ENCODE results near the gene RANBP3L. TPM values are rescaled to one million over a fixed set of nuclear protein-coding genes. Genes with fewer than 3 reads are reported as not detected.
"Not testable (repeated sequence)": the region's sequence is repeated elsewhere in the genome, so short reads cannot be mapped to it uniquely, and the experiment has no call there.

The RANBP3L gene
- total RNA-seq, 1 experiment from 2014 or later, result not detected

DNA sequence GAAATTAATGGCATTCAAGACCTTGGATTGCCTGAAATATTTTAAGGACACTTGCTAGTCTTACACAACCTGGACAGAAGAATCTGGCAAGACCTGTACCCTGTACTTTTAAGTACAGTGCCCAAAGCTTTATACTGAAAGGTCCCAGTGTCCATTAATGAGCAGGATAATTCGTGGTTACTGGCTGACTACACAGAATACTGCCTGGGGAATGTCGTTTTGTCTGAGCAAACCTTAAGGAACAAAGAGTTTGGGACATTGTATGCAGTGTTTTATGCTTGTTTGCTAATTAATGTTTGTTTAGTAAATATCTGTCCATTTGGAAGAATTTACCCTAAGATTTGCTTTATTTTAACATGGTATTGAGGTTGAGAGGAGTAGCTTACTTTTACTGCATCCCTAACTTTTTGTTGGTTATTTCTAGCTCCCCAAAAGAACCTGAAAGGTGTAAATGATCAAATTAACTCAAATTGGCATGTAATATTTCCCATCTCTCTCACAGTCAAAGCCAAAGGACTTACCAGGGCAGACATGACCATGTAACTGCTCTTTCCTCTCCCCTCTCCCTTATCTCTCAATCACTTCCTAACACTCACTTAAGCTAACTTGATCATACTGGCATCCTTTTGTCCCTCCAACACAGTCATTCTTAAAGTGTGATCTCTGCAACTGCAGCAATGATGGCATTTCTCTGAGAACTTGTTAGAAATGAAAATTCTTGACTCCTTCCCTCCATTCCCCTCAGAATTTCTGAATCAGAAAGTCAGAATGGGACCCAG, 15.7 kb downstream of the RANBP3L start:
- DNase-seq (ENCODE audit: low read depth), result no peak

DNA sequence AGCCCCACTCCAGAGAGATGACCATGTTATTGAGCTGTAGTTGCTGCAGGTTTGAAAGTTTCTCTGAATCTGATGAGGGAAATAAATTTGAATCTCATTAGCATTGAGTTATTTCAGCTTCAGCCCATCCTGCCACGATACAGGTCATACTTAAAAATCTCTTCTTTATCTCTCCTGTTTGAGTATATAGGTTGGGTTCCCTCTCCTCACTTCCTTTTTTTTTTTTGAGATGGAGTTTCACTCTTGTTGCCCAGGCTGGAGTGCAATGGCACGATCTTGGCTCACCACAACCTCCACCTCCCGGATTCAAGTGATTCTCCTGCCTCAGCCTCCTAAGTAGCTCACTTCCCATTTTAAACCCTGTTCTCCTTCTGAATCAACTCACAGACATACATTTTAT, 17.9 kb downstream of the RANBP3L start:
- not testable (repeated sequence) for DNase-seq (ENCODE audit: low read depth)

DNA sequence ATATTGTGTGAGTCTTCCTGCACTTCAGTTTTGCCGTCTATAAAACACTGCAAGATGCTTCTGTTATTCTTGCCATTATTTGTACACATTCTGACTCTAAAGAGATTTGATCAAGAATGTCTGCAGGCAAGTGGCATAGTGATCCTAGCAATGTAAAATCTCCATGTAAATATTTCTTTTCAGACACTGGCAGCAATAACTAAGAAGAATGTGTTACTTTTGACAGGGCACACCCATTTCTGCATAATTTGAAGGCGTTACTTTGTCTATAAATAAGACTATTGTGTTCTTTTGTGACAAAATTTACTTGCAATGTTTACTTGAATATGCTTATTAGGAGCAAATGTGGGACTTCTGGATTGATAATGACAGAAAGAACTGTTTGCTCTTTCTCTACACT, 20.1 kb downstream of the RANBP3L start:
- DNase-seq (ENCODE audit: low read depth), result no peak

DNA sequence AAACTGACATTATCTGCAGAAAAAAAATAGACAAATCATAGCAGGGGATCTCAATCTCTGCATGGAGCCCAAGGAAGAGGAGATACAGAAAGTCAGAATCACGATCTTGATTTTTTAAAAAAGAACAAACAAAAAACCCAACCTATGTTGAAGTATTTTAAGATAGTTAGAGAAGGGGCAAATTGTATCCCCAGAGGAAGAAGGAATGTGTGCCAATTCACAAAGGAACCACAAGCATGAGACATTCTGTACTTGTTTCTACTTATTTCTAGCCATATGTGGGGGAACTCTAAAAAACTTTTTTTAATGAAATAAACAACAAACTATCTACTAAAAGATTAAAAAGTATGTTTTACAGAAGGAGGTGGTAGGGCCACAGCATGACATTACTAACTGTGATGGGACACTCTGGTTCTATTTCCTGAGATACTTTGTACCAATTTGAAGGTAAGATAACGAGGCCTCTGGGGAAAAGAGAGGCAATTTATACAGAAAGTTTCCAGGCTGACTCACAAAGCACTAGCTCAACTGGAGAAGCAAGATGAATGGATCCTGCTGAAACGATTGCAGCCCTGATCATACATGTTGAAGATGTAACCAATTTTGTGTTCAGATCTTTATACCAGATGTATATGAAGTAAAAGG, 22.5 kb downstream of the RANBP3L start:
- peak; percentile 21 for DNase-seq (ENCODE audit: low read depth)

DNA sequence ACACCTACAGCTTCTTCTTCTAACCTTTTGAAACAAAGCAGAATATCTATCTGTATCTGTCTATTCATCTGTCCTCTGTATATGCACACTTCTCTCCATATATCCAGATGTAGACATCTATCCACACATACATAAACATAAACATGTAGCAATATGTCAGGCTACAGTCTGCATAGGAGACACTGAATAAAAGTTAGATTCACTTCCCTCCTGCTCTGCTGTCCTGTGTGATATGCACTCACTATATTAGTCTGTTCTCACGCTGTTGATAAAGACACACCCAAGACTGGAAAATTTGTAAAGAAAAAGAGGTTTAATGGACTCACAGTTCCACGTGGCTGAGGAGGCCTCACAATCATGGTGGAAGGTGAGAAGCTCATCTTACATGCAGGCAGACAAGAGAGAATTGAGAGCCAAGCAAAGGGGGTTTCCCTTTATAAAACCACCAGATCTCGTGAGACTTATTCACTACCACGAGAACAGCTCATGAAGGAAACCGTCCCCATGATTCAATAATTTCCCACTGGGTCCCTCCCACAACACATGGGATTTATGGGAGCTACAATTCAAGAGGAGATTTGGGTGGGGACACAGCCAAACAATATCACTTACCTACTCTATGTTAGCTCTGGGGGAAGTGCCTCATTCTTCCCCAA, 24.1 kb downstream of the RANBP3L start:
- DNase-seq (ENCODE audit: low read depth), result no peak

DNA sequence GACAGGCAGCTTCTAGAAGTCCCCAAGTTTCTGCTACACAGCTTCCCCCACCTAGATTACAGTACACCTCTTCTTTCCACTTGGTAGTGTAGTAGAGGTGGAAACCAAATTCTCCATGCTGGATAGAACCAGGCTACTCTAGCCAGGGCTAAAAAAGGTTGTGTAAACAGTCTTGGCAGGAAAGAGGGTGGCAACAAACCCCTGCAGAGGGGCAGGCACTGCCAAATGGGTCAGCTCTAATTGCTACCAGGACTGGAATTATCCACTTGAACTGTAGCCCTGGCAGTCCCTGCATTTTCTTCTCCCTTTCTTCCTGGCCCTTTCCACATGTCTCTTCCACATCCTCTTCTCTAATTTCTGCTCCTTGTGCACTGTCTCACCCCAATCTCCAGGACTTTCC, 24.8 kb downstream of the RANBP3L start:
- DNase-seq (ENCODE audit: low read depth), result no peak

DNA sequence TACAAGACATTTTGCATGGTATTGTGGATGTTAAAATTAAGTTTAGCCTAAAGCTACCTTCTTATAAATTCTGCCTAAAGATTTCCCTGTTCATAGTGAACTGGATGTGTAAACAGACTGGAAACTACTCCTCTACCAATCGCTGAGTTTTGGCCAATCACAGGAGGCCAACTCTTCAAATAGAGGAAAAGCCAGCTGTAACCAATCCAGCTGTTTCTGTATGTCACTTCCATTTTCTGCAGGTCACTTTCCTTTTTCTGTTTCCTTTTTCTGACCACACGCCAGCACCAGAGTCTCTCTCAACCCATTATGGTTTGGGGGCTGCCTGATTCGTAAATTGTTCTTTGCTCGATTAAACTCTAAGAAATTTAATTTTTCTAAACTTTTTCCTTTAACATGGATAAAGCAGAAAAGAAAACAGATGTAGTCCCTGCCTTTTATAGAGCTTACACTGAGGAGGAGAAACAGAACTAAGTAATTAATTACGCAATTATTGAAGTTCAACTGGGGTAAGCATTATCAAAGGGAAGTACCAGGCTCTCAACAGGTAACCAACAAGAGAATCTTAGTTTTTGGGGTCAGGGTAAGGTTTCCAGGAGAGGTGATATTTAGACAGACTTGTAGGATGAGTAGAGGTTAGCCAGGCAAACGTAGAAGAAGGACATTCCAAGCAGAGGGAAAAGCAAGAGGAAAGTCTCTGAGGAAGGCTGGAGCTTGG, 27.7 kb downstream of the RANBP3L start:
- no peak for DNase-seq (ENCODE audit: low read depth)

DNA sequence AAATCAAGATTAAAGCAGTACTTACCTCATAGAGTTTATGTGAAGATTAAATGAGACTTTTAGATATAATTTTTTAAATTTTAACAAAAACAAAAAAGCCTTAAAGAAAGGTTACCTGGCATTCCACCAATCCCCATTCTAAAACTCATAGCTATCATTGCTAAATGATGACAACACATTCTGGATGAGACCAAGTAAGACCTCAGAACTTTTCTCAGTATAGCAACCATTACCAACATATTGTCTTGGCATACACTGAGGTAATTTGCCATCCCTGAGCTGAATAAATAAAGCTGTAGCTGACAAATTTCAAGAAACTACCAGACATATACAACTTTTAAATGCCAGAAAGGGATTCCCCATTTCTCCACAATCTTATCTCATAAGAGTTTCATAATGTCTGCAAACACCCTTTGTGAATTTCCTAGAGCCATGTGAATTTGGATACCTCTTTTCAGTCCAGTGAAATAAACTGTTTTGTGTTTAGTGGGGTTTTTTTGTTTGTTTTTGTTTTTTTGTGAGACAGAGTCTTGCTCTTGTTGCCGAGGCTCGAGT, 29.5 kb downstream of the RANBP3L start:
- no peak for DNase-seq (ENCODE audit: low read depth)

DNA sequence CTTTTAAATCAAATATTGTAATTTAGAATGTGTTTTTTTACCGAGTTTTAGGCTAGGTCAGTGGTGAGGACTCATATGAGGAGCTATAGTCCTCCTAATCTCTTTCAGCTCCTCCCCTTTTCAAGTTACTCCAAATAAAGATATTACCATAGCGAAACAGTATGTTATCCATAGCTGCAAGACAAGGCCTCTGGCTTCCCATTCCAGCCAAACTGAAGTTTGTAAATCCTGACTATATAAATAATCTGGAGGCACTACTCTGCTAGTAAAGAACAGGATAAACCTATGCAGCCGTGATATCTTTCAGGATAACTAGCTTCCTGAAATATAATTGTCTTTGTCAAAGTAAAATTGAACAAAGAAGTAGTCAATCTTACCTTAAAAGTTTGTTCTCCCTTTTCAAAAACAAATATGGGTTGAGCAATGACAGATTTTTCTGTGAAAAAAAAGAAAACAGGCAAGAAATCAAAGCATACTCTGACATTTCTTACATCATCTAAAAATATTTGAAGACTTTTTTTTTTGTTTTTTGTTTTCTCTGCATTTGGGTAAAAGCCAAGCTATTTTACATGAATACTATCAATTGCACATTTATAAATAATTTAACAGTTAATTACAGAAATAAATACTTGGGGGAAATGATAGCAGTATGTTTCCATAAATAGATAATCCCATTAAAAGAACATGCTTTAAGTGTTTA, 30.7 kb downstream of the RANBP3L start:
- no peak for DNase-seq (ENCODE audit: low read depth)

DNA sequence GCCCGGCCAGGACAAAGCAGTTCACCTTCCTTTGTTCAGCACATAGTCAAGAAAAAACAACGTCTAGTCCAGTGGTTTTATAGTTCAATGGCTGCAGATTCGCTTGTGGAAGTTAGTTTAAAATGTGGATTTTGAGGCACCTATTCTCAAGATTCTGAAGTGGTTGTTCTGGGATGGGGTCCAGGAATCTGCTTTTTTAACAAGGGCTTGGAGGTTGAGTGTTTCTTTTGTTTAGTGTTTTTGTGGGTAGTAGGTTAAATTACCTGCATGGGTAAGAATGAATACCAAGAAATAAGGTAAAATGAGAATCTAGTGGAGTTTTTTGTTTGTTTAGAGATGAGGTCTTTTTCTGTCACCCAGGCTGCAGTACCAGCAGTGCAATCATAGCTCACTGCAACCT, 31.5 kb downstream of the RANBP3L start:
- no peak for DNase-seq (ENCODE audit: low read depth)

DNA sequence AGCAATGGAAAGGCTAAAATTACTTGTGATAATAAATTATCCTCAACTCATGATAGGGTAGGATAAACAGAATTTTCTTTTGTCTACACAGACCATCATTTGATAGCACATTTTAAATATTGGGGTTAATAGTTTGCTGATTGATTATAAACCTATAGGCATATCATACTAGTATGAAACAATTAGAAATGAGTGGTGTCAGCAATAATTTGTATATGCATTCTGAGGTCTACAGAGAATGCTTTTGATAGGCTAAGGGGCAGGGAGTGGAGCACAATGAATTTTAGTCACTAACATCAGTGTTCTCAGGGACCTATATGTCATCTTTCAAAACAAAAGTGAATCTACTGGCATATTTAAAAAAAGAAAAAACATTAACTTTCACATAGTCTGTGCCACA, 32.2 kb downstream of the RANBP3L start:
- no peak for DNase-seq (ENCODE audit: low read depth)

DNA sequence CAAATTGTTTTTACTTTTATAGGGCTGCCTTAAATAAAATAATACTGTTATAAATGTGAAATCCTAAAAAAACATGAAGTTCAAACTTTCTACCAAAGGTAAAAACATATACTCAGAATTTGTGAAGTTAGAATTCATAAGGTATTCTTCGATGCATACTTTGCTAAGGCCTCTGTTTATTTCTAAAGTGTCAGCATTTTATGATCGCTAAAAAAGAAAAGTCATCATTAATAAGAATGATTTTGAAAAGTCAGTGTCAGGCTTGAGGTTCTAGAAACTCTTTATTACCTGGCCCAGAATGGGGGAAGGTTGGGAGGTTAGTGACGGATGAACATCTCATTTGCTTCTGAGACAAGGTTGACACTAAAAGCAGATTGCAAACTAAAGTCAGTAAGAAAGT, 33.8 kb downstream of the RANBP3L start:
- no peak for DNase-seq (ENCODE audit: low read depth)

DNA sequence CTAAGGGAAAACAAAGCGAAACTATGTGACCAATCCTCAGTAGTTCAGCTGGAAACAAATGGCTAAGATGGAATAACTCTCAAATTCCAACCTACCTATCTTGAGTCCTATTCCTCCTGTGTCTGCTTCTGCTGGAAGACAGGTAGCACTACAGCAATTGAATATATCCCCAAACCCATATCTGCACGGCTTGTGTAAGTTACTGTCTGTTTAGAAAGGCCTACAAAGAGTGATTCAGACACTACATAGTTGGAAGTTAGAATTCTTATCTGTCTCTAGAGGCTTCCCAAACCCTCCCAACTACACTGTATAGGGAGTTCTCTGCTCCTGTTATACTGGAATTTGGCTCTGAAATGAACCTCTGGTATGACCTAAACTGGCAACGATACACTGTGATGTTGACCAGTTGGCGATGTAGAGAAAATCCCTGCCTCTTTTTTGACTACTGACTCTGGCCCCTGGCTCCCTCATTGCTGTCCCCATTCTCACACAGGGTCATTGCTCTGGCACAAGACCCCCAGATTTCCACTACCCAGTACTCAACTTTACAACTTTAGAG, 37.4 kb downstream of the RANBP3L start:
- no peak for DNase-seq (ENCODE audit: low read depth)

DNA sequence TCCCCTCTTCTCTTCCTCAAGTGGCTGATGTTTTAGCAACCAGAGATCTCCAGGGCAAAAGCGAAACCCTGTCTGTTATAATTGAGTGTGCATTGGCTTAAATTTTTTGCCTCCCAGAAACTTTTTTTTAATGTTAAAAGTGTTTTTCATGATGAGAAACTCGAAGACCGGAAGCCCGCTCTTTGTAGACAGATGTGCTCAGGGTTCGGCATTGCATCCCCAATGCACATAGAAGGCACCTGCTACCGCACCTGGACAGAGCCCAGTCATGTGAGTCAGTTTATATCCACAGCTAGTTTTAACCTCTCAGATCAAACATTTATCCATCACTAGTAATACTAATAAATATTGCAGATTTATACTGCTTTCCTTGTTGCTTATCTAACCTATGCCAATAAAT, 40.5 kb downstream of the RANBP3L start:
- no peak for DNase-seq (ENCODE audit: low read depth)

DNA sequence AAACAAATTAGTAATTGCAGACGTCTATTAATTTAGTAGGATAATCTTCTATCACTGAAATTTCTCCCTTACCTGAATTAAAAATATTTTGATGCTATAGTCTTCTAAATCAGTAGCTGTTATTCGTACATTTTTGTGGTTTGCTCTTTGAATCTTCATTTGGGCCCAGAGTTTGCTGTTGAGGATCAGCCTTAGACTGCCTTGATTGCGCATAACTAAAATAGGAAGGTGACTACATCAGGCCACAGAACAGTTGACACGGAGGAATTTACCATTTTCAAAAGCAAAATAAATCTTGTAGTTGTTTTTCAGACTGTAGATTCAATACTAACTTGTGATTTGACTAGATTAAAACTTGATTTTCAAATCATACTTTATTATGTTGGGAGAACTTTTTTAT, 48.1 kb downstream of the RANBP3L start:
- no peak for DNase-seq (ENCODE audit: low read depth)

DNA sequence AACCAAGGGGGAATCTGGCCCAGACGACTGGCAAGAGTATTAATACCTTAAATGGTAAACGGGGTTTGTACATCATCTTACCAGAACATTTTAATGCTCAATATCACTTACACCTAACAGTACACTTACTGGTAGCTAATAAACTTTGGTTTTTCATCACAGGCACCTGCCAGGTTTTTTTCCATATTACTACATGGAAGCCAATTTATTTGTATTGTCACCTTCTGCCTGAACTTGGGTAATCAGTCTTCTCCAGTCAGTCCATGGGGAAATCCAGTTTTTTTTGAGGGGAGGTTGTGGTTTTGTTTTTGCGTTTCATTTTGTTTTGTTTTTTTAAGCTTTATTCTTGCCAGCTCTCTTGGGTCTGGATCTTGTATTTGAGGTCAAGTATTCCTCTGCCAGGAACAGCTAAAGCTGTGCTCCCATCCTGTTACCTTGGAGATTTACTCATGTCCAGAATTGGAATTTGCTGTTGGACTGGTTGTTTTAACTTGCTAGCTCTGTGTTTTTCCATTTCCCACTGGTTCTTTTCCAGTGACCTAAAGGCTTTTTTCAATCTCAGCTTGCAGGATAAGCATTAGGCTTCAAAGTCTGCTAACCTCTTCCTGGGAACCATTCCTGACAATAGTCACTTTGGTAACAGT, 48.9 kb downstream of the RANBP3L start:
- no peak for DNase-seq (ENCODE audit: low read depth)

DNA sequence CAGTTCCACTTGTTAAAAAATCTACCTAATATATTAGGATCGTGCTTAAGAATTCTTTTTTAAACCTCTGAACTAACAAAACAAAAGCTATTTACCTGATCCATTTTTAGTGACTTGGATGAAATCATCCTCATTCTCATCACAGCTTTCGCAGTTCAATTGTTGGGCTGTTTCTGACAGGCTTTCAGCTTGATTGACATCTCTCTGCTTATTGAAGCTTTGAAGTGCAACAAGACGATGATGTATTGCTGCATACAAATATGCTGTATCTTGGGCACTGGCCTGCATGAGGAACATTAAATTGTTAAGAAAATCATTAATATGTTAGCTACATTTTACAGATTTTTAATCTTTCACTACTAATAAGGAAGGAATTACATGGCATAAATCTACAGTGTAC, 50.5 kb downstream of the RANBP3L start:
- DNase-seq (ENCODE audit: low read depth), result no peak

DNA sequence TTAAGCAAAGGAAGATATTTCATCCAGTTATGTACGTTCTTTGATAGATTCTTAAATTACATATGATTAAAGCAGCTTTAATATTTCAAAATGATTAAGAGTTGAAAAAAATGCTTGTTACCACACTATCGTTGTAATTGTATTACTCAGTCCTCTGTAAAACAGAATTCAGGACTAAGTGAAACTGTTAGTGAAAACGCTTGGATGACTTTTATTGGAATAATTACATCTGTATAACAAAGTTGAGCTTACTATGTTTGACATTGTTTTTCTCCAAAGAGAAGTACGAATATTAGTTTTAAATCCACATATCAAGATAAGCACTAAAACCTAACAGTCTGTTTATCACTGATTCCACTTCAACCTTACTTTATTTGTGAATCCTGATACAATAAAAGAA, 51.3 kb downstream of the RANBP3L start:
- DNase-seq (ENCODE audit: low read depth), result no peak

DNA sequence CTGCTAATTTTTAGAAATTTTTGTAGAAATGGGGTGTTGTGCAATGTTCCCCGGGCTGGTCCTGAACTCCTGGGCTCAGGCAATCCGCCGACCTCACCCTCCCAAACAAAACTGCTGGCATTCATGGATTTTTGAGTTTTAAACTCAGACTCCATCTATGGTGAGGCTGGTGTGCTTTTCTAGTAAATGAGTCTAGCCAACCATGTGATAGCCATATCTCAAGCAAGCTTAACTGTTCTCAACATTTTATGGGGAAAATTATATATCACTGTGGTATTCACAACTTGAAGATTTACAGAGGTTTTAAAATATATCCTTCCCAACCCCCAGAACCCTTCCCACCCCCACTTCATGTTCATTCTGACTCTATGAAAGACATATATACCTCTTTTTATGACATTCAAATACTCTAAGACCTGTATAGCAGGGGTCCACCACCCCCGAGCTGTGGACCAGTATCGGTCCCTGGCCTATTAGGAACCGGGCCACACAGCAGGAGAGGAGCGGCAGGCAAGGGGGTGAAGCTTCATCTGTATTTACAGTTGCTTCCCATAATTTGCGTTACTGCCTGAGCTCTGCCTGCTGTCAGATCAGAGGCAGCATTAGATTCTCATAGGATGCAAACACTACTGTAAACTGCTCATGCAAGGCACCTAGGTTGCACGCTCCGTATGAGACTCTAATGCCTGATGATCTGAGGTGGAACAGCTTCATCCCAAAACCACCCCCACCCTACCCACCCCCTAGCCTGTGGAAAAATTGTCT, 55.5 kb downstream of the RANBP3L start:
- DNase-seq (ENCODE audit: low read depth), result no peak

DNA sequence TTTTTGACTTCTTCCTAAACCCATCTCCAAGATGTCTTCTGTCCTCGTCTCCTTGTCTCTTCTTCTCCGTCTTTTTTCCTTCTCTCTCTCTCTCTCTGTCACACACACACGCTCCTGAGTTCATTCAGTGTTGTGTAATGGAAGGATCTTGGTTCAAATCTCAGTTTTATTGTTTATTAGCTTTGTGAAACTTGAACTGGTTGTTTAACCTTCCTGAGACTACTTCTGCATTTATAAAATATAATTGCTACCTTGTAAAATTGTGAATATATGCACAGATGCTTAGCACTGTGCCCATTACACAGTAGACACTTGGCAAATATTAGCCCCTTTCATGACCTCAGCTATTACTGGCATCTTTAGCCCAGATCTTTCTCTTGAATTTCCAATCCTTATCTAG, 57.6 kb downstream of the RANBP3L start:
- no peak for DNase-seq (ENCODE audit: low read depth)

Data from Daoy (cell line).